Sigmoid colon (tissue), 7 donors: ENCODE measurements around the gene CFAP58. TPM values are rescaled to one million over a fixed set of nuclear protein-coding genes. Genes with fewer than 3 reads are reported as not detected.

Experiments
- DNase-seq: peaks from one replicate; pipeline ENCODE4 v3.0.0-alpha.2; 2019
- H3K27ac ChIP-seq, 4 donors: fragments of 200-600 bp; sonication (generic); one replicate each; pipeline ENCODE4 v1.5.1; 2016 to 2019; ENCODE audit warnings: mild to moderate bottlenecking in 1 of 4
- H3K27me3 ChIP-seq, 3 donors: fragments of 200-600 bp; sonication (generic); one replicate each; pipeline ENCODE4 v1.5.1; 2019; ENCODE audit warnings: mild to moderate bottlenecking in 1 of 3
- H3K36me3 ChIP-seq, 4 donors: fragments of 200-600 bp; sonication (generic); one replicate each; pipeline ENCODE4 v1.5.1; 2016 to 2019
- H3K4me1 ChIP-seq, 4 donors: fragments of 200-600 bp; sonication (generic); one replicate each; pipeline ENCODE4 v1.5.1; 2017 to 2019
- H3K4me3 ChIP-seq, 4 donors: fragments of 200-600 bp; sonication (generic); one replicate each; pipeline ENCODE4 v1.5.1; 2017 to 2019; ENCODE audit warnings: mild to moderate bottlenecking in 2 of 4, moderate library complexity in 1 of 4
- H3K9me3 ChIP-seq, 4 donors: fragments of 200-600 bp in 3 of 4; sonication (generic) in 3 of 4; one replicate each; pipeline versions ENCODE4 v1.5.1 to v1.6.1; 2013 to 2019
- EP300 ChIP-seq, 4 donors: sonication (generic); formaldehyde crosslinking; IDR thresholded peaks; one replicate each; pipeline ENCODE4 v1.6.1; 2017; ENCODE audit warnings: antibody characterized with exemption in 4 of 4
- POLR2A ChIP-seq, 2 donors: fragments of 450-650 bp; IDR thresholded peaks; one replicate each; pipeline ENCODE4 v1.6.1; 2016; ENCODE audit warnings: antibody characterized with exemption in 2 of 2, mild to moderate bottlenecking in 2 of 2, moderate library complexity in 2 of 2
- POLR2AphosphoS5 ChIP-seq, 4 donors: sonication (generic); formaldehyde crosslinking; IDR thresholded peaks; one replicate each; pipeline ENCODE4 v1.6.1; 2017; ENCODE audit warnings: antibody characterized with exemption in 4 of 4
- WGBS, 2 donors: extraction: QIAGEN DNeasy Blood & Tissue Kit; methylation state at CpG; one replicate each; pipeline ENCODE4 v1.1.7; 2013; 5-methylcytosine and 5-hydroxymethylcytosine counted together
- intact Hi-C: fragments of 100-400 bp; cut with DNase I; formaldehyde crosslinking; loops from one replicate; pipeline ENCODE4 v1.15.1; 2023
- polyA plus RNA-seq, 3 donors: library from polyadenylated mRNA; stranded (reverse); fragments of 200-250 nt; gene quantifications; one replicate each; pipeline ENCODE4 v1.2.3, GENCODE V29; 2013
- total RNA-seq, 4 donors: library from RNA; depleted of rRNA; stranded (reverse); fragments of >200 nt; gene quantifications; one replicate each; pipeline ENCODE4 v1.1.0, GENCODE V29; 2016
- TF ChIP-seq, protein P1 (sequence below), 4 experiments: fragments of 450-650 bp in 3 of 4; fragments of 200-600 bp in 1 of 4; IDR thresholded peaks; one replicate each; pipeline ENCODE4 v1.5.1; 2016 to 2019; ENCODE audit warnings: antibody characterized with exemption in 4 of 4, mild to moderate bottlenecking in 3 of 4, moderate library complexity in 2 of 4
- donor health status: healthy with polysubstance abuse.
- donor health status: Bipolar disorder and iron deficiency.
- donor health status: healthy.

CFAP58 gene
- total and polyA plus RNA-seq, 7 donors: 0.09 to 1.1 (median 0.55) TPM; not detected in 2

DNA sequence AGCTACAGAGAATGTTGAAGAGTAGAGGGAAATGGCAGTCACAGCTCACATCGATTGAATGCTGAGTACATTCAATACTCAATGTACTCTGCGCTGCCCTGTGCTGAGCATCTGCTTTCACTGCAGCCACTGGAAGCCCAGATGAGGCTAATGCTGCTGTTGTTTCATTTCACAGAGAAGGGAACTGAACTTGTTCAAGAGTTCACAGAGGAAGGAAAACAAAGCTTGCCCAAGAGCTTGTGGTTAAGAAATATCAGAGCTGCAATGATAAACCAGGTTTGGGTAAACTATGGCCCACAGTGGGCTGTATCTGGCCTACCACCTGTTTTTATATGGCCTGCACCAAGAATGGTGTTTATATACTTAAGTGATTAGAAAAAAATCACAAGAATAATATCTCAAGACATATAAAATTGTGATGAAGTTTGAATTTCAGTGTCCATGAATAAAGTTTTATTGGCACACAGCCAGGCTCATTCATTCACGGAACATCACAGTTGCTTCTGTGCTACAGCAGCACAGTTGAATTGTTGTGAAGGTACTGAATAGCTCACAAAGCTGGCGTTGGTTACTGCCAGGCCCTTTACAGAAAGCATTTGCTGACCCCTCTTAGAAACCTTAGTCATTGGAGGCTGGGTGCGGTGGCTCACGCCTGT is 64.1 kb downstream of the CFAP58 start:
- intact Hi-C loops: no loop called here
- 83 to 84% methylated on average over 6 of the region's 6 CpGs for WGBS, 2 donors
- H3K4me3 ChIP-seq: no peak overlapping the region
- H3K36me3 ChIP-seq: no peaks in the 10 kb centered on the region
- no peaks in the 10 kb centered on the region for H3K4me1 ChIP-seq
- TF ChIP-seq, protein P1, sequence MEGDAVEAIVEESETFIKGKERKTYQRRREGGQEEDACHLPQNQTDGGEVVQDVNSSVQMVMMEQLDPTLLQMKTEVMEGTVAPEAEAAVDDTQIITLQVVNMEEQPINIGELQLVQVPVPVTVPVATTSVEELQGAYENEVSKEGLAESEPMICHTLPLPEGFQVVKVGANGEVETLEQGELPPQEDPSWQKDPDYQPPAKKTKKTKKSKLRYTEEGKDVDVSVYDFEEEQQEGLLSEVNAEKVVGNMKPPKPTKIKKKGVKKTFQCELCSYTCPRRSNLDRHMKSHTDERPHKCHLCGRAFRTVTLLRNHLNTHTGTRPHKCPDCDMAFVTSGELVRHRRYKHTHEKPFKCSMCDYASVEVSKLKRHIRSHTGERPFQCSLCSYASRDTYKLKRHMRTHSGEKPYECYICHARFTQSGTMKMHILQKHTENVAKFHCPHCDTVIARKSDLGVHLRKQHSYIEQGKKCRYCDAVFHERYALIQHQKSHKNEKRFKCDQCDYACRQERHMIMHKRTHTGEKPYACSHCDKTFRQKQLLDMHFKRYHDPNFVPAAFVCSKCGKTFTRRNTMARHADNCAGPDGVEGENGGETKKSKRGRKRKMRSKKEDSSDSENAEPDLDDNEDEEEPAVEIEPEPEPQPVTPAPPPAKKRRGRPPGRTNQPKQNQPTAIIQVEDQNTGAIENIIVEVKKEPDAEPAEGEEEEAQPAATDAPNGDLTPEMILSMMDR (IDR thresholded peaks at IDR 0.05): no peak
- no peak for DNase-seq
- H3K9me3 ChIP-seq: no peaks in the 10 kb centered on the region
- no peak overlapping the region for H3K27ac ChIP-seq
- no peaks in the 10 kb centered on the region for H3K27me3 ChIP-seq

DNA sequence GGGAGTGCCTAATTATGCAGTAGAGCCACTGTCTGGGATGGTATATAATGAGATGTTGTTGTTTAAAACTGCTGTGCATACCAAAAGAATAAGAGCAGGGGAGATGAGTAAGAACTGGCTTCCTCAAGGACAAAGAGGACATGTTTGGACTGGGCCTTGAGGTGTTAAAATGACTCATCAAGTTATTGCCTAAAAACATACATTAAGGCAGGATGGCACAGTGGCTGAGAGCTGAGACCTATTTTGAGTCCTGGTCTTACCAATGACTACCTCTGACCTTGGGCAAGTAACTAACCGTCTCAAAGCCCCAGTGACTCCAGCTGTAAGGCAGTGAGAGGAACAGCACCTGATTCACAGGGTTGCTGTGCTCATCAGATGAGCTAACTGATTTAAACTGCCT is 71.1 kb downstream of the CFAP58 start:
- no peaks in the 10 kb centered on the region for H3K9me3 ChIP-seq
- H3K4me1 ChIP-seq: no peaks in the 10 kb centered on the region
- H3K36me3 ChIP-seq: no peaks in the 10 kb centered on the region
- H3K4me3 ChIP-seq: no peak overlapping the region
- intact Hi-C loops: no loop called here
- H3K27me3 ChIP-seq: no peaks in the 10 kb centered on the region
- TF ChIP-seq EP300 (IDR thresholded peaks at IDR 0.05) (no peak), POLR2AphosphoS5 (IDR thresholded peaks at IDR 0.05) (no peak), POLR2A (IDR thresholded peaks at IDR 0.05) (no peak)
- TF ChIP-seq, protein P1 (IDR thresholded peaks at IDR 0.05): no peak
- no peak for DNase-seq
- 49 to 71% methylated on average over 1 of the region's 1 CpG for WGBS, 2 donors
- H3K27ac ChIP-seq: no peak overlapping the region

DNA sequence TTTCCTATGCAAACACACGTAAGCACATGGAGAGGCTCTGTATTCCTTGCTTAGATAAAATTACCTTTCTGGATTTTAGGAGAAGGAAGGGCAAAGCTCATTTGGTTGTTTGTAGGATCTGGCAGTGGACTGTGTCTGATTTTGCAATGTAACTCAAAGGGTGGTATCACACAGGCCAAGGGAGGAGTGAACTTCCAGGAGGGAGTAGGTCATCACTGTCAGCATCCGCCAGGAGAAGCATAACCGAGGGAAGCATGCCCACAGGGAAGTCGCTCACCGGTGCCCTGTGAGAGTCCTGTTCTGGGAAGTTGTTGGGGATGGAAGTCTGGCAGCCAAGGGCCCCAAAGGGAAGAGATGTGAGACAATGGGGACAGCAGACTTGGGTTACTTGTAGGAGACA is 74.4 kb downstream of the CFAP58 start:
- DNase-seq: no peak
- TF ChIP-seq EP300 (IDR thresholded peaks at IDR 0.05): no peak
- no peak for TF ChIP-seq POLR2A (IDR thresholded peaks at IDR 0.05)
- TF ChIP-seq POLR2AphosphoS5 (IDR thresholded peaks at IDR 0.05): no peak
- TF ChIP-seq, protein P1 (IDR thresholded peaks at IDR 0.05): no peak
- Histone ChIP-seq H3K27ac (no peak overlapping the region), H3K4me3 (no peak overlapping the region), H3K4me1 (no peaks in the 10 kb centered on the region), H3K36me3 (no peaks in the 10 kb centered on the region), H3K9me3 (no peaks in the 10 kb centered on the region), H3K27me3 (no peaks in the 10 kb centered on the region)
- 86% methylated on average over 5 of the region's 5 CpGs for WGBS, 2 donors
- intact Hi-C loops: no loop called here

DNA sequence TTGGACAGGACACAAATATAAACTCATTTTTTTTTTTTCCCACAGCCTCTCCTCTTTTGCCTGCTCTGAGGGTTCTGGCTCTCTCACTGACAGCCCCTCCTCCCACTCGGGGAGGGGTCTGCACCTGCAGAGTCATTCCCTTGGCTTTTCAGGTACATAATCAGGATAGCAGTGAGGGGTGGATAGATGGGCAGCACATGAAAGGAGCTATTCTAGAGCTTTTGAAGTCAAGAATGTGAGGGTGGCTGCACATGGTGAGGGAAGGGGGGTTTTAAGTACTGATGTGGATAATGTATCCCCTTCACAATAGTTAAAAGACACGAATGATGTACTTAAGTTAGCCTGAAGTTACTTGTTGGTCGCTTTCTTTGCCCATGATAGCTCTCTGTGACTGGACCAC is 76.2 kb downstream of the CFAP58 start:
- H3K27me3 ChIP-seq: no peaks in the 10 kb centered on the region
- H3K27ac ChIP-seq: no peak overlapping the region
- TF ChIP-seq POLR2A (IDR thresholded peaks at IDR 0.05) (no peak), EP300 (IDR thresholded peaks at IDR 0.05) (no peak), POLR2AphosphoS5 (IDR thresholded peaks at IDR 0.05) (no peak)
- TF ChIP-seq, protein P1 (IDR thresholded peaks at IDR 0.05): no peak
- intact Hi-C loops: no loop called here
- no peaks in the 10 kb centered on the region for H3K4me1 ChIP-seq
- H3K36me3 ChIP-seq: no peaks in the 10 kb centered on the region
- 40 to 41% methylated on average over 3 of the region's 3 CpGs for WGBS, 2 donors
- no peak for DNase-seq
- no peaks in the 10 kb centered on the region for H3K9me3 ChIP-seq
- H3K4me3 ChIP-seq: no peak overlapping the region

DNA sequence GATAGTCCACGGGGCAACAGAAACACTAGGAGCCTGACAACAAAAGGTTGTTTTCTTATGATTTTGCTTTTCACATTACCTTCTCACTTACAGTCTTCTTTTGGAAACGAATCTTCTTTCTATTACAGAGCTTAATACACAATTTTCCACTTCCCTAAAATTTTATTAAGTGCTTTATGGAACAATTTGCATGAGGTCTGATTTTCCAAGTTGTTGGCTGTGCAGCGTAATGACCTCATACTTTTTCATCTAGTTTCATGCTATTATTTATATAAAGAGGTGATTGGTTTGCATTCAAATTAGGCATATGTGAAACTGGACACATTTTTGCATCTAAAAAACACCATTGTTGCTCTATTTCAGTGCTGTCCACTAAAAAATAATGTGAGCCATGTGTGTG is 76.7 kb downstream of the CFAP58 start:
- H3K4me1 ChIP-seq: no peaks in the 10 kb centered on the region
- H3K9me3 ChIP-seq: no peaks in the 10 kb centered on the region
- H3K27ac ChIP-seq: no peak overlapping the region
- H3K36me3 ChIP-seq: no peaks in the 10 kb centered on the region
- 53 to 66% methylated on average over 3 of the region's 3 CpGs for WGBS, 2 donors
- intact Hi-C loops: no loop called here
- H3K4me3 ChIP-seq: no peak overlapping the region
- no peak for DNase-seq
- H3K27me3 ChIP-seq: no peaks in the 10 kb centered on the region
- TF ChIP-seq POLR2AphosphoS5 (IDR thresholded peaks at IDR 0.05): no peak
- TF ChIP-seq, protein P1 (IDR thresholded peaks at IDR 0.05): no peak
- TF ChIP-seq EP300 (IDR thresholded peaks at IDR 0.05): no peak
- no peak for TF ChIP-seq POLR2A (IDR thresholded peaks at IDR 0.05)
